Measurements from ENCODE around the gene ZNF407.

Gene ZNF407

GRCh38 chr18:75109319-75109691 lies 511.6 kb downstream of the ZNF407 start:
- Histone ChIP-seq H3K36me3 (ENCODE audit: control insufficient read depth in 2 of 2, insufficient read depth in 1 of 2, low read length in 2 of 2) (no peaks in the 10 kb centered on the region), H3K9me3 (ENCODE audit: control insufficient read depth, insufficient read depth, low read depth, low read length) (no peaks in the 10 kb centered on the region), H3K4me1 (ENCODE audit: control insufficient read depth, insufficient read depth, low read length) (no peaks in the 10 kb centered on the region), H3K4me3 (ENCODE audit: low read depth, low read length) (no peak overlapping the region), H3K27ac (ENCODE audit: extremely low read depth, low read depth, low read length) (no peak overlapping the region)
- ChIA-PET POLR2A (no interaction called here), CTCF (interaction anchor here (0.6 kb wide), 1 partner anchor 22 kb away, joined by 3 read pairs; no protein-coding TSS in a partner anchor)
- no peak for TF ChIP-seq ZNF837 (tag by site-specific recombination; IDR thresholded peaks at IDR 0.05)
- TF ChIP-seq ZNF433 (tag by site-specific recombination; IDR thresholded peaks at IDR 0.05; ENCODE audit: low read depth) = no peak
- no peak for TF ChIP-seq HOXA7 (CRISPR knock-in tag; IDR thresholded peaks at IDR 0.05; ENCODE audit: borderline replicate concordance)
- no peak for TF ChIP-seq ZNF19 (tag by site-specific recombination; IDR thresholded peaks at IDR 0.05; ENCODE audit: low read depth)
- no peak for TF ChIP-seq PRDM6 (tag by site-specific recombination; IDR thresholded peaks at IDR 0.05)
- TF ChIP-seq ZXDB (tag by site-specific recombination; IDR thresholded peaks at IDR 0.05) = no peak
- no peak for TF ChIP-seq ZNF488 (tag by site-specific recombination; IDR thresholded peaks at IDR 0.05)
- TF ChIP-seq ZNF514 (tag by site-specific recombination; IDR thresholded peaks at IDR 0.05) = no peak

- H3K4me1 ChIP-seq (ENCODE audit: control insufficient read depth, insufficient read depth, low read length) = no peaks in the 10 kb centered on the region
- H3K9me3 ChIP-seq (ENCODE audit: control insufficient read depth, insufficient read depth, low read depth, low read length) = no peaks in the 10 kb centered on the region
- ChIA-PET CTCF (interaction anchor here (0.6 to 0.7 kb wide), 2 partner anchors 21 to 1548 kb away, joined by 3 read pairs; no protein-coding TSS in a partner anchor), POLR2A (no interaction called here)
- H3K36me3 ChIP-seq (ENCODE audit: control insufficient read depth in 2 of 2, insufficient read depth in 1 of 2, low read length in 2 of 2) = no peaks in the 10 kb centered on the region
- no peak overlapping the region for H3K27ac ChIP-seq (ENCODE audit: extremely low read depth, low read depth, low read length)
- H3K4me3 ChIP-seq (ENCODE audit: low read depth, low read length) = no peak overlapping the region
- no peak for TF ChIP-seq ZNF791 (tag by site-specific recombination; IDR thresholded peaks at IDR 0.05)
- TF ChIP-seq ZFP41 (tag by site-specific recombination; IDR thresholded peaks at IDR 0.05; ENCODE audit: borderline replicate concordance) = no peak
- no peak for TF ChIP-seq ZFP3 (tag by site-specific recombination; IDR thresholded peaks at IDR 0.05; ENCODE audit: low read depth)
- TF ChIP-seq HOXA7 (CRISPR knock-in tag; IDR thresholded peaks at IDR 0.05; ENCODE audit: borderline replicate concordance) = no peak
- TF ChIP-seq ZNF174 (tag by site-specific recombination; IDR thresholded peaks at IDR 0.05) = no peak
- no peak for TF ChIP-seq ZNF610 (tag by site-specific recombination; IDR thresholded peaks at IDR 0.05; ENCODE audit: borderline replicate concordance)
- TF ChIP-seq SCRT2 (tag by site-specific recombination; IDR thresholded peaks at IDR 0.05) = no peak
- TF ChIP-seq ZNF426 (tag by site-specific recombination; IDR thresholded peaks at IDR 0.05) = no peak
- no peak for TF ChIP-seq ZNF155 (tag by site-specific recombination; IDR thresholded peaks at IDR 0.05)
- TF ChIP-seq ZNF133 (tag by site-specific recombination; IDR thresholded peaks at IDR 0.05) = no peak
- TF ChIP-seq AEBP2 (tag by site-specific recombination; IDR thresholded peaks at IDR 0.05; ENCODE audit: borderline replicate concordance) = no peak
These were observed 512.1 kb downstream of the ZNF407 start for GRCh38 chr18:75109819-75110218.

GRCh38 chr18:75110311-75110710 lies 512.6 kb downstream of the ZNF407 start:
- Histone ChIP-seq H3K36me3 (ENCODE audit: control insufficient read depth in 2 of 2, insufficient read depth in 1 of 2, low read length in 2 of 2) (no peaks in the 10 kb centered on the region), H3K4me3 (ENCODE audit: low read depth, low read length) (no peak overlapping the region), H3K9me3 (ENCODE audit: control insufficient read depth, insufficient read depth, low read depth, low read length) (no peaks in the 10 kb centered on the region), H3K4me1 (ENCODE audit: control insufficient read depth, insufficient read depth, low read length) (no peaks in the 10 kb centered on the region), H3K27ac (ENCODE audit: extremely low read depth, low read depth, low read length) (no peak overlapping the region)
- TF ChIP-seq SETDB1 (IDR thresholded peaks at IDR 0.05; ENCODE audit: insufficient read length, low read length) = no peak
- TF ChIP-seq ZNF747 (tag by site-specific recombination; IDR thresholded peaks at IDR 0.05) = no peak
- no peak for TF ChIP-seq ZNF768 (tag by site-specific recombination; IDR thresholded peaks at IDR 0.05)
- CTCF ChIA-PET = interaction anchor here (0.6 to 0.7 kb wide), 2 partner anchors 21 to 1547 kb away, joined by 3 read pairs; no protein-coding TSS in a partner anchor
- POLR2A ChIA-PET = no interaction called here

Measured in HEK293 (cell line).